ENCODE measurements around the gene URAD. TPM values are rescaled to one million over a fixed set of nuclear protein-coding genes. Genes with fewer than 3 reads are reported as not detected.

Gene URAD
- total RNA-seq, 1 donor from 2014 or later = not detected

GRCh38 chr13:27967736-27968315 lies 20.7 kb downstream of the URAD start:
- Mint-ChIP-seq H3K4me3 (peak overlapping the region; percentile 64), H3K4me1 (peaks cover 36% of the 10 kb centered on the region), H3K27me3 (peaks cover 69% of the 10 kb centered on the region), H3K27ac (peak overlapping the region; percentile 35), H3K9me3 (no peaks in the 10 kb centered on the region), H3K36me3 (ENCODE audit: low read depth) (no peaks in the 10 kb centered on the region)
- ATAC-seq (ENCODE audit: low read depth) (no peak), DNase-seq (no peak)
- POLR2A ChIA-PET = no interaction called here
- TF ChIP-seq, protein P1, sequence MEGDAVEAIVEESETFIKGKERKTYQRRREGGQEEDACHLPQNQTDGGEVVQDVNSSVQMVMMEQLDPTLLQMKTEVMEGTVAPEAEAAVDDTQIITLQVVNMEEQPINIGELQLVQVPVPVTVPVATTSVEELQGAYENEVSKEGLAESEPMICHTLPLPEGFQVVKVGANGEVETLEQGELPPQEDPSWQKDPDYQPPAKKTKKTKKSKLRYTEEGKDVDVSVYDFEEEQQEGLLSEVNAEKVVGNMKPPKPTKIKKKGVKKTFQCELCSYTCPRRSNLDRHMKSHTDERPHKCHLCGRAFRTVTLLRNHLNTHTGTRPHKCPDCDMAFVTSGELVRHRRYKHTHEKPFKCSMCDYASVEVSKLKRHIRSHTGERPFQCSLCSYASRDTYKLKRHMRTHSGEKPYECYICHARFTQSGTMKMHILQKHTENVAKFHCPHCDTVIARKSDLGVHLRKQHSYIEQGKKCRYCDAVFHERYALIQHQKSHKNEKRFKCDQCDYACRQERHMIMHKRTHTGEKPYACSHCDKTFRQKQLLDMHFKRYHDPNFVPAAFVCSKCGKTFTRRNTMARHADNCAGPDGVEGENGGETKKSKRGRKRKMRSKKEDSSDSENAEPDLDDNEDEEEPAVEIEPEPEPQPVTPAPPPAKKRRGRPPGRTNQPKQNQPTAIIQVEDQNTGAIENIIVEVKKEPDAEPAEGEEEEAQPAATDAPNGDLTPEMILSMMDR (IDR thresholded peaks at IDR 0.05) = no peak
- intact Hi-C loops (cut with micrococcal nuclease) = loop anchor here (1.0 to 2.0 kb wide), 4 partner anchors 8 to 41 kb away; no protein-coding TSS in a partner anchor
- CTCF ChIA-PET = no interaction called here

DNA sequence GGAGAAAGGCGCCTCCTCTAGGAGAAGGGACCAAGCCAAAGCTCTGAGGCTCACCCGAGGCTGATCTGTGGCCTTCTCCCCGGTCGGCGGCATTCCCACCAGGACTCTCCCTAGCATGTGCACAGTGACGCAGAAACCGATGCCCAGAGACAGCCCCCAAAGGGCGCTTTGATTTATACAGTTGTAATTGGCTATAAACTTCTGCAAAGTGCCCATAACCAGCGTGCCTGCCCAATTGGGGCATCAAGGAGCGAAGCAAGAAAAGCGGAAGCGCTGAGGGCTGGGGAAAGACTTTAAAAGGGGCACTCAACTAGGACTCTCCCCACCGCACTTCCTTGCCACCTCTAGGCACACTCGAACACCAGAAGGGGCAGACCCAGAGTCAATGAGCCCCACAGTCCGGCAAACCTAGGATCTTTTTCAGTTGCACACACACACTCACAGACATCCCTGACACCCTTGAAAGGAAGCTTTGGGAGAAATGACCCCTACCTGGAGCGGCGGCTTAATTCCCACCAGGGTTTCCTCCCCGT lies 21.2 kb downstream of the URAD start:
- intact Hi-C loops (cut with micrococcal nuclease) = loop anchor here (1.0 to 2.0 kb wide), 2 partner anchors 9 to 40 kb away; no protein-coding TSS in a partner anchor
- H3K27ac Mint-ChIP-seq = peak overlapping the region; percentile 35

GRCh38 chr13:27966641-27967202 lies 21.8 kb downstream of the URAD start:
- intact Hi-C loops (cut with micrococcal nuclease) = loop anchor here (1.0 to 2.0 kb wide), 2 partner anchors 10 to 40 kb away; no protein-coding TSS in a partner anchor
- no peak overlapping the region for H3K27ac Mint-ChIP-seq
- no peak for DNase-seq
- no peaks in the 10 kb centered on the region for H3K36me3 Mint-ChIP-seq (ENCODE audit: low read depth)
- CTCF ChIA-PET = no interaction called here
- no peak overlapping the region for H3K4me3 Mint-ChIP-seq
- no peak for ATAC-seq (ENCODE audit: low read depth)
- peaks cover 68% of the 10 kb centered on the region for H3K27me3 Mint-ChIP-seq
- POLR2A ChIA-PET = no interaction called here
- H3K9me3 Mint-ChIP-seq = no peaks in the 10 kb centered on the region
- TF ChIP-seq, protein P1 (IDR thresholded peaks at IDR 0.05) = no peak
- H3K4me1 Mint-ChIP-seq = peaks cover 36% of the 10 kb centered on the region

More for the DNA sequence above, 21.2 kb downstream of the URAD start:
- Mint-ChIP-seq H3K9me3 (no peaks in the 10 kb centered on the region), H3K4me1 (peaks cover 36% of the 10 kb centered on the region), H3K36me3 (ENCODE audit: low read depth) (no peaks in the 10 kb centered on the region), H3K4me3 (peak overlapping the region; percentile 64), H3K27me3 (peaks cover 69% of the 10 kb centered on the region)
- POLR2A ChIA-PET = no interaction called here
- TF ChIP-seq, protein P1 (IDR thresholded peaks at IDR 0.05) = no peak
- no peak for DNase-seq
- CTCF ChIA-PET = no interaction called here
- peak; percentile 45 for ATAC-seq (ENCODE audit: low read depth)

GRCh38 chr13:27965740-27966640 lies 22.5 kb downstream of the URAD start:
- Mint-ChIP-seq H3K9me3 (no peaks in the 10 kb centered on the region), H3K4me3 (peak overlapping the region; percentile 53), H3K27me3 (peaks cover 63% of the 10 kb centered on the region), H3K36me3 (ENCODE audit: low read depth) (no peaks in the 10 kb centered on the region), H3K4me1 (peaks cover 41% of the 10 kb centered on the region), H3K27ac (no peak overlapping the region)
- ChIA-PET POLR2A (no interaction called here), CTCF (no interaction called here)
- intact Hi-C loops (cut with micrococcal nuclease) = loop anchor here (2.0 kb wide), 1 partner anchor 39 kb away; no protein-coding TSS in a partner anchor
- TF ChIP-seq, protein P1 (IDR thresholded peaks at IDR 0.05) = no peak
- peak; percentile 21 for ATAC-seq (ENCODE audit: low read depth)
- no peak for DNase-seq

GRCh38 chr13:27965343-27965739 lies 23.2 kb downstream of the URAD start:
- DNase-seq = no peak
- peaks cover 41% of the 10 kb centered on the region for H3K4me1 Mint-ChIP-seq
- no peaks in the 10 kb centered on the region for H3K9me3 Mint-ChIP-seq
- intact Hi-C loops (cut with micrococcal nuclease) = no loop called here
- H3K4me3 Mint-ChIP-seq = no peak overlapping the region
- no peaks in the 10 kb centered on the region for H3K36me3 Mint-ChIP-seq (ENCODE audit: low read depth)
- peaks cover 60% of the 10 kb centered on the region for H3K27me3 Mint-ChIP-seq
- CTCF ChIA-PET = no interaction called here
- no peak overlapping the region for H3K27ac Mint-ChIP-seq
- TF ChIP-seq, protein P1 (IDR thresholded peaks at IDR 0.05) = no peak
- ATAC-seq (ENCODE audit: low read depth) = no peak
- POLR2A ChIA-PET = no interaction called here

Measured in activated B cell treated with CpG ODN at 0.5 μM for 24 hours (primary cell).